ENCODE results near the gene CLIC5. TPM values are rescaled to one million over a fixed set of nuclear protein-coding genes. Genes with fewer than 3 reads are reported as not detected.

The CLIC5 gene
- total RNA-seq, 4 donors from 2014 or later, result under 0.01 to 5.1 (median 1.5) TPM

DNA sequence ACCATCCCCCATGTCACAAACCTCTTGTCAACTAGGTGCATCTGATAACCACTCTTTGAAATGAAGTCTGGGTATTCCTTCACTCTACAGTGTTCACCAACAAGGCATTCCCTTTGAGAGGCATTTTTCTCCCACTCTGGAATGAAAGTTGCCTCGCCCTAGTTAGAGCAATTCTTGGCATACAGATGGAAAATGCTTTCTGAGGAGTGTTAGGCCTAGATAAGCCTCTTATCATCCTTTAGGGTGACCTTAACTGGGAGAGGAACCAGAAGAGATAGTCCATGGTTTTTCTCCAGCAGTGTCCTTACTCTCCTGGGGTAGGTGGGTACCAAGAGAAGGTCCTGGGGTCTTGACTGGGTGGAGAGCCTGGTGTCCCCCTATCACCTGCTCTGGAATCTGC, 14.8 kb downstream of the CLIC5 start:
- Histone ChIP-seq H3K4me3 (no peak overlapping the region), H3K9me3 (no peaks in the 10 kb centered on the region), H3K27me3 (no peaks in the 10 kb centered on the region), H3K4me1 (no peaks in the 10 kb centered on the region), H3K27ac (no peak overlapping the region), H3K36me3 (no peaks in the 10 kb centered on the region)
- intact Hi-C loops (cut with DNase I; ENCODE audit: low total_unique reads), result no loop called here
- TF ChIP-seq, protein P1, sequence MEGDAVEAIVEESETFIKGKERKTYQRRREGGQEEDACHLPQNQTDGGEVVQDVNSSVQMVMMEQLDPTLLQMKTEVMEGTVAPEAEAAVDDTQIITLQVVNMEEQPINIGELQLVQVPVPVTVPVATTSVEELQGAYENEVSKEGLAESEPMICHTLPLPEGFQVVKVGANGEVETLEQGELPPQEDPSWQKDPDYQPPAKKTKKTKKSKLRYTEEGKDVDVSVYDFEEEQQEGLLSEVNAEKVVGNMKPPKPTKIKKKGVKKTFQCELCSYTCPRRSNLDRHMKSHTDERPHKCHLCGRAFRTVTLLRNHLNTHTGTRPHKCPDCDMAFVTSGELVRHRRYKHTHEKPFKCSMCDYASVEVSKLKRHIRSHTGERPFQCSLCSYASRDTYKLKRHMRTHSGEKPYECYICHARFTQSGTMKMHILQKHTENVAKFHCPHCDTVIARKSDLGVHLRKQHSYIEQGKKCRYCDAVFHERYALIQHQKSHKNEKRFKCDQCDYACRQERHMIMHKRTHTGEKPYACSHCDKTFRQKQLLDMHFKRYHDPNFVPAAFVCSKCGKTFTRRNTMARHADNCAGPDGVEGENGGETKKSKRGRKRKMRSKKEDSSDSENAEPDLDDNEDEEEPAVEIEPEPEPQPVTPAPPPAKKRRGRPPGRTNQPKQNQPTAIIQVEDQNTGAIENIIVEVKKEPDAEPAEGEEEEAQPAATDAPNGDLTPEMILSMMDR (IDR thresholded peaks at IDR 0.05), result no peak
- no peak for TF ChIP-seq POLR2A (IDR thresholded peaks at IDR 0.05)
- DNase-seq, result no peak

DNA sequence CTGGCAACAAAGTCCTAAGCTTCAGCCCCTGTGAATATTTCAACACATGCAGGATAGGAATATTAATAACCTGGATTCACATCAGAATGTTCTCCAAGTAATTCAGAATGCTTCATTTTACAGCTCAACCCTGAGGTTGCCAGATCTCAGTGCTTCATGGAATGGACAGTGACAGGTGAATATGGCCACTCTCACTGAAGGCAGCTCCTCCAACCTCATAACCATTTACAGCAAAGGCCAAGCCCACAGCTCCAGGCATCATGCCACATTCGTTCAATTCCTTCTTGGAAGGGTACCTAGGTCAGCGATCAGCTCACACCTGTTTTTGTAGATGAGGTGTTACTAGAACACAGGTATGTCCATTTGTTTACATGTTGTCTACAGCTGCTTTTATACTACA, 17.1 kb downstream of the CLIC5 start:
- no peaks in the 10 kb centered on the region for H3K27me3 ChIP-seq
- no peaks in the 10 kb centered on the region for H3K9me3 ChIP-seq
- DNase-seq, result no peak
- intact Hi-C loops (cut with DNase I; ENCODE audit: low total_unique reads), result no loop called here
- H3K27ac ChIP-seq, result no peak overlapping the region
- no peak overlapping the region for H3K4me3 ChIP-seq
- TF ChIP-seq, protein P1 (IDR thresholded peaks at IDR 0.05), result no peak
- TF ChIP-seq POLR2A (IDR thresholded peaks at IDR 0.05), result no peak
- no peaks in the 10 kb centered on the region for H3K36me3 ChIP-seq
- no peaks in the 10 kb centered on the region for H3K4me1 ChIP-seq

DNA sequence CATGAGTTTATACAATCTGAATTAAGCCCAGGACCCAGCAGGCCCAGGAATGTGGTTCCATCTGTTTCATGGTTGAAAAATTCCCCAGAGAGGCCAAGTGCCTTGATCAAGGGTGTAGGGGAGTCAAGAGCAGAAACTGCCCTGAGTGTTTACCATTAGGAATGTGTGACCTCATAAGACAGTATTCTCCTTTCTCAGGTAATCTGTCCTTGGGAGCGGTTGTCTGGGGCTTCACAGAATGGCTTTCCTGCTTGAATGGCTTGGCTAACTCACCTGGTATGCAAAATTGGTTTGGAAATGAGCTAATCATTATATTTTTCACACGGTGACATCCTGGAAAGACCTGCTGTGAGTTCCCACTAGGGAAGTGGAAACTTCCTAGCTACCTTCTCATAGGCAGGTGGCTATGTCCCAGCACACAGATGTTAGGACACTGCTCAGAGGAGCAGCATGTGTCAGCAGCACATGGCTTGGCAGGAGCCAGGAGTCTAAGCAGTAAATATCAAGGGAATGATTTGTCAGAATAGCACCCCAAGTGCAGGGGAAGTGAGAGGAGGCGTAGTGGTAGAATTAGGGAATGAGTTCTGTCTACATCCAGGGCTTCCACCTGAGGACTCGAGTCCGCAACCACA, 17.7 kb downstream of the CLIC5 start:
- no peaks in the 10 kb centered on the region for H3K4me1 ChIP-seq
- no peak for DNase-seq
- no peak overlapping the region for H3K4me3 ChIP-seq
- no peaks in the 10 kb centered on the region for H3K27me3 ChIP-seq
- H3K9me3 ChIP-seq, result no peaks in the 10 kb centered on the region
- H3K27ac ChIP-seq, result no peak overlapping the region
- no peaks in the 10 kb centered on the region for H3K36me3 ChIP-seq
- no peak for TF ChIP-seq POLR2A (IDR thresholded peaks at IDR 0.05)
- intact Hi-C loops (cut with DNase I; ENCODE audit: low total_unique reads), result no loop called here

DNA sequence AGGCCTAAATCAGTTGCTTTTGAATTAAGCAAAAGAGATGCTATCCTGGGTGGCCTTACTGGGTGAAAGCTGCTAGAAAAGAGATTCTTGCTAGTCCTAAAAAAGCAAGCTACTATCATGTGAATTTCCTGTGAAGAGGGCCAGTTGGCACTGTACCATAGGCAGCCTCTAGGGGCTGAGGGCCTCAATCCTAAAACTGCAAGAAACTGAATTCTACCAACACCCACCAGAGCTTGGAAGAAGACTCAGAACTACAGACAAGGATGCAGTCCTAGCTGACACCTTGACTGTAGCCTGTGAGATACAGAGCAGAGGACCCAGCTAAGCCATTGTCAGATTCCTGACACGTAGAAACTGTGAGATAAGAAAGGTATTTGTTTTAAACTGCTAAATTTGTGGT, 24.5 kb downstream of the CLIC5 start:
- Histone ChIP-seq H3K36me3 (no peaks in the 10 kb centered on the region), H3K4me1 (no peaks in the 10 kb centered on the region), H3K4me3 (no peak overlapping the region), H3K27me3 (no peaks in the 10 kb centered on the region), H3K27ac (no peak overlapping the region), H3K9me3 (no peaks in the 10 kb centered on the region)
- DNase-seq, result no peak
- TF ChIP-seq, protein P1 (IDR thresholded peaks at IDR 0.05), result no peak
- no peak for TF ChIP-seq POLR2A (IDR thresholded peaks at IDR 0.05)
- intact Hi-C loops (cut with DNase I; ENCODE audit: low total_unique reads), result no loop called here

DNA sequence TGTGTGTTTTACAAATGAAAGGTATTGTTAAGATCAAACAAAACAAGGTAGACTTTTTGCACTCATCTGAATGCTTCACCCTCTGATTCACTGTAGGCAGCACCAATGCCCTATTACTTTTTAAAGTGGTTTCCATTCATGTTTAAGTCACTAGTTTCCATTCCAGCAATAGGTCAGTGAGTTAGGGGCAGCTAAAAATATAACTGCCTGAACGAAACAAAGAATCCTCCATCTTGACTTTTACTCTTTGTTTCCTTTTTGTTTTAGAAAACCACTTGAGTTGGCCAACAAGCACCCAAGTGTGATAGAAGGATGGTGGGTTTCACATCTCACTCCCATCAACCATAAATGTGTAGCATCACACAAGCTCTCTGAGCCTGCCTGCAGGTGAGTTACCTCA, 25.5 kb downstream of the CLIC5 start:
- intact Hi-C loops (cut with DNase I; ENCODE audit: low total_unique reads), result no loop called here
- no peaks in the 10 kb centered on the region for H3K9me3 ChIP-seq
- no peak for DNase-seq
- H3K27ac ChIP-seq, result no peak overlapping the region
- H3K4me3 ChIP-seq, result no peak overlapping the region
- no peaks in the 10 kb centered on the region for H3K27me3 ChIP-seq
- no peaks in the 10 kb centered on the region for H3K4me1 ChIP-seq
- no peaks in the 10 kb centered on the region for H3K36me3 ChIP-seq
- TF ChIP-seq, protein P1 (IDR thresholded peaks at IDR 0.05), result no peak
- TF ChIP-seq POLR2A (IDR thresholded peaks at IDR 0.05), result no peak

DNA sequence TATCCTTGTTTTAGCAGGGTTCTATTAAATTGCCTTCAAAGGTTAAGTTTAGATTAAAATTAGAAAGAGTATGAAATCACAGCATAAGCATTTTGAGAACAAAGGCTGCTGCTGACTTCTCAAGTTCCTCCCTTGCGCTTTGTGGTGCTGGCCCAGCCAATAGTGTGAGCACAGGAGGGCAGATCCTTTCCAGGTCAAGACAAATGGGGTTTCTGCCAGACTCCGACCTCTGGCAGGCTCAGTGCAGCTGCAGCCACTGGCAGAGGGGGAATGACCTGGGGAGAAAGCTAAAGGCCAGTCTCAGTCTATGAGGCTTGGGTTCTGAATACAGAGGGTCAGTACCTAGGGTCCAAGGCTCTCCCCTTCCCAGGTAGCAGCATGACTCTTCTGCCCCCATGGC, 27.0 kb downstream of the CLIC5 start:
- no peak for DNase-seq
- H3K4me3 ChIP-seq, result no peak overlapping the region
- intact Hi-C loops (cut with DNase I; ENCODE audit: low total_unique reads), result no loop called here
- H3K27me3 ChIP-seq, result no peaks in the 10 kb centered on the region
- H3K36me3 ChIP-seq, result no peaks in the 10 kb centered on the region
- no peaks in the 10 kb centered on the region for H3K9me3 ChIP-seq
- no peaks in the 10 kb centered on the region for H3K4me1 ChIP-seq
- H3K27ac ChIP-seq, result no peak overlapping the region
- TF ChIP-seq POLR2A (IDR thresholded peaks at IDR 0.05), result no peak
- TF ChIP-seq, protein P1 (IDR thresholded peaks at IDR 0.05), result no peak
